HG03108 (cell line): ENCODE measurements around the gene PKN1.
"Not testable (repeated sequence)": the region's sequence is repeated elsewhere in the genome, so short reads cannot be mapped to it uniquely, and the experiment has no call there.

ENCODE experiments used
- ATAC-seq: cut with Tn5 transposase; IDR thresholded peaks from one replicate; pipeline ENCODE4 v1.9.1; 2021; ENCODE audit warnings: moderate library complexity; ENCODE audit not compliant: unreplicated experiment

Gene PKN1

DNA sequence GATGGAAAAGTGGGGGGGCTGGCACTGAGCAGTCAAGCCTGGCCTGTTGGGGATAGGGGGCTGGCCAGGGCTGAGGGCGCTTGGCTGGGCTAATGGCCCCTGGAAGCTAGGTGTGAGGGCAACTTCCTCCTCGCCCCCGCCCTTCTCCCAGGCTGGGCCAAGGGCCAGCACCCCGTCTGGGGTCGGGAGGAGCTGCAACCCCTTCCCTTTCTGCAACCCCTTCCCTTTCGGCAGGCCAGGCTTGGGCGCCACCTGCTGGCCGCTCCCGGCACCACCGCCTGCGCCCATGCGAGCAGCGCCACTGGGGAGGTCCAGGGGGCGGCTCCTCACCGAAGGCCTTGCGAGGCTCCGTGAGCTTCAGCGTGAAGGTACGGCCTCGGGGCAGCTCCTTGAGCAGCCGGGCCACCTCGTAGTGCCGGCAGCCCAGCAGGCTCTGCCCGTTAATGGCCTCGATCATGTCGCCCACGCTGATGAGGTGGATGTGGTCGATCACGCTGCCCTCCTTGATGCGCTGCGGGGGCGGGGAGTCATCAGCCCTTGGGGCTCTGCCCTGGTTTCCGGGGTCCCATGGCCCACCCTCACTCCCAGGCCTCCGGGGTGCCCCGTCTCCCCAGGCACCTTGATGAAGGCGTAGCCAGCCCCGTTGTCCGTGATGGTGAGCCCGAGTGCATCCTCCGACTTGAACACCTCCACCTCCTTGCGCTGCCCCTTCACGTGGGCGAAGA, 47.0 kb downstream of the PKN1 start:
- no peak for ATAC-seq

DNA sequence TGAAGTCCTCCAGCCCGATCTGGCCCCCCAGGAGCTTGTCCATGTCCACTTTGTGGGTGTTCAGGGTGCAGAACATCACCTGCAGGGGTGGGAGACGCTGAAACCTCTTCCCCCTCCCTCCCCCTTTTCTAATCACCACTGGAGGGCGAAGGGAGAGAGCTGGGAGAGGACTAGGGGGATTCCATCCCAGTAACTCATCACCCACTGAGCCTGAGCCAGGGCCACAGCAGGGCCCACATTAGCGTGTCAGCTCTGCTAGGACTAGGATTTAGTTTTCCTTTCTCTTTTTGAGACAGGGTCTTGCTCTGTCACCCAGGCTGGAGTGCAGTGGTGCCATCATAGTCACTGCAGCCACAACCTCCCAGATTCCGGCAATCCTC, 47.6 kb downstream of the PKN1 start:
- ATAC-seq = no peak

DNA sequence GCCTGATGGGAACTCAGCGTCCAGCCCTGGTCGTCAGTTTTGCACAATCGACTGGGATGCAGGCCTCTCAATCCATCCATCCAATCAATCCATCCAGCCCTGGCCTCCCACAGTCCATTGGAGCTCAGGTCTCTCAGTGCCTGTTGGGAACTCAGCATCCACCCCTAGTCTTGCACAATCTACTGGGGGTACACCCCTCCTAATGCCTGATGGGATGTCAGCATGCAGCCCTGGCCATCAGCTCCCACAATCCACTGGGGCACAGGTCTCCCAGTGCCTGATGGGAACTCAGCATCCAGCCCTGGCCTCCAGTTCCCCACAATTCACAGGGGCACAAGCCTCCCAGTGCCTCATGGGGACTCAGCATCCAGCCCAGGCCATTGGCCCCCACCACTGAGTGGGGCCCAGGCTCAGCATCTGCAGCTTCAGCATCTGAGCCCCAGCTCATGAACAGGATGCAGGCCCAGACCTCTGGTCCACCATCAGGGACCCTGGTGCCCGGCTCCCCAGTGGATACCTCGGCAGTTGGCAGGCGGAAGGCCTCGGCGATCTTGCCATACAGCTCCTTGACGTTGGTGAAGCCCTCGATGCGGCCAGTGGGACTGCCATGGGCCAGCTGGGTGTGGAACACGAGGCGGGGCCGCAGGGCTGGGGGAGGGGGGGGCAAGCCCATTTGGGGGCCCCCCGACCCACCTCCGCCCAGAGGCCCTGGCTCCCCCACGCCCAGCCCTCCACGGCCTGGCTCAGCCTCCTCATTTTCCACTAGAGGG, 49.3 kb downstream of the PKN1 start:
- no peak for ATAC-seq

DNA sequence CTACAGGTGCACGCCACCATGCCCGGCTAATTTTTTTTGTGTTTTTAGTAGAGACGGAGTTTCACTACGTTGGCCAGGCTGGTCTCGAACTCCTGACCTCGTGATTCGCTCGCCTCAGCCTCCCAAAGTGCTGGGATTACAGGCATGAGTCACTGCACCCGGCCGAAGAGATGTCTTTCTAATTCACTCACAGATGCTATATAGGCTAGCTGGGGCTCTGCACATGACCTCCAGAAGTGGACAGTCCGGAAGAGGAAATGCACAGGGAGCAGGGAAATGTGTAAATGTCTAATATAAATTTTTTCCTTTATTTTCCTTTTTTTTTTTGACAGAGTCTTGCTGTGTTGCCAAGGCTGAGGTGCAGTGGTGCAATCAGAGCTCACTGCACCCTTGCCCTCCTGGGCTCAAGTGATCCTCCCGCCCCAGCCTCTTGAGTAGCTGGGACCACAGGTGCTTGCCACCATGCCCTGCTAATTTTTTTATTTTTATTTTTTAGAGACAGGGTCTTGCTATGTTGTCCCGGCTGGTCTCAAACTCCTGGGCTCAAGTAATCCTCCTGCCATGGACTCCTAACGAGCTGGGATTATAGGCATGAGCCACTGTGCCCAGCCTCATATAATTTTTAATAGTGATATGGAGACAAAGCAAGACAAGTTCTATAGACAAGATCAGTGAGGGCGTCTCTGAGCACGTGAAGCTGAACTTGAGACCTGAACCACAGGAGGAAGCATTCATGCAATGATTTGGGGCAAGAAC, 54.4 kb downstream of the PKN1 start:
- no peak for ATAC-seq

DNA sequence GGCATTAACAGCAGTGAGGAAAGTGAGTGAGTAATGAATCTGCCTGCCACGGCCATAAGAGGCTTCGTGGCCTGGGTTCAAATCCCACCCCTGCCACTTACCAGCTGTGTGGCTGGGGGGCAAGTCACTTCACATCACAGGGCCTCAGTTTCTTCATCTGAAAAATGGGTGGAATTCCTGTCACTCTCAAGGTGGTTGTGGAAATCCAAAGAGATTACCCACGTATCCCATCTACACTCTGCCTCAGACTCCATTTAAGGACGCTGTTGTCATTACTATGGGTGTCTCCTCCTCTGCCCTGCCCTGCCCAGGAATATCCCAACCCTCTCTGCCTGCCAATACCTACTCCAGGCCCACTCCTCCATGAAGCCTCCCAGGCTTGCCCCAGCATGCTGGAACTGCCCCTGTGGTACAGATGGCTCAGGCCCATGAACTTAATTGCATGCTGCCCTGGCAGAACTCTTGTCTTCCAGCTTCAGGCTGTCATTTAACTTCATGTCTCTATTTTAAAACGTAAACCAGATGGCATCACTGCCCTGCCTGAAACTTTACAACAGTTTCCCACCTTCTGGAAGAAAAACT, 59.7 kb downstream of the PKN1 start:
- no peak for ATAC-seq

DNA sequence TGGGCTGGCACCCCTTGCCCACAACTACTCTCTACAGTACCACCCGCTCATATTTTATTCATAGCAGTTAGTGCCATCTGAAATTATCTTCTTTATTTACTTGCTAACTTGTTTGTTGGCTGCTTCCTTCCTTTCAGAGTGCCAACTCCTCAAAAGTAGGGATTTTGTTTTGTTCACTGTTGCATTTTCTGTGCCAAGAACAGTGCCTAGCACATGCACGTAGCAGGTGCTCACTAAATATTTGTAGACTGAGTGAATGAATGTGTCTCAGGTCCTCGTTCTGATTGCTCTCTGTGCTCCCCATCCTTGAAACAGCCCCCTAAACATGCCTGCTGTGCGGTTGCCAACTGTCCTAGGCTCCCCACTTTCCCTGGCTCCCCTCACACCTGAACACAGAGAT, 61.3 kb downstream of the PKN1 start:
- ATAC-seq = no peak

DNA sequence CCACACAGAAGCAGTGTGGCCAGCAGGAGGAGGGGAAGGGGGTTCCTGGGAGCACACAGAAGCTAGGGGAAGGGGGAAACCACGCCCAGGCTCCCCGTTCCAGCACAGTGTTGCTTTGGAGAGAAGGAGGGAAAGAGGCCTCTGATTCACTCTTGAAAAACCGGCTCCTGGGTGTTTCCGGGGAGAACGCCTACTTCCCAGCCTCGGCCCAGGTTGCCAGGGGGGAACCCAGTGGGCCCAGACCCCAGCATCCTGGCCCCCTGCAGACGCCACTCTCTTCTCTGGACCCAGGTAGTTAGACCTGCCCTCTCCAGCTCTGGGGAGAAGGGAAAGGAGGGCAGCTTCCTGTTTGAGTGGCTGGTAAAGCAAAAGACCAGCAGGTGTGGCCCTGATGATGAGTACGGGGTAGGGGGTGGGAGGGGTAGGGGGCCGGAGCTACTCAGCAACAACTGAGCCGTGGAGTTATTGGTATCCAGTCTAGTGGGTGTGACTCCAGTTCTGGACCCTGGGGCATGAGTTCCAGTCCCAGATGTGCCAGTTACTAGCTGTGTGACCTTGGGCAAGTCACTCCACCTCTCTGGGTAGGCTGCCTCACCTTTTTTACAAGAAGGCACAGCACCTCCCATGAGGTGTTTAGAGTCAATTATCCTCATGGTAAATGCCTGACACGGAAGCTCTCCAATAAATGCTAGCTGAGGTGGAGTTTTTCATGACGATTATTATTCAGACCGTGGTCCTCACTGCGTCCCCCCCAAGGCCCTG, 62.0 kb downstream of the PKN1 start:
- ATAC-seq = no peak

DNA sequence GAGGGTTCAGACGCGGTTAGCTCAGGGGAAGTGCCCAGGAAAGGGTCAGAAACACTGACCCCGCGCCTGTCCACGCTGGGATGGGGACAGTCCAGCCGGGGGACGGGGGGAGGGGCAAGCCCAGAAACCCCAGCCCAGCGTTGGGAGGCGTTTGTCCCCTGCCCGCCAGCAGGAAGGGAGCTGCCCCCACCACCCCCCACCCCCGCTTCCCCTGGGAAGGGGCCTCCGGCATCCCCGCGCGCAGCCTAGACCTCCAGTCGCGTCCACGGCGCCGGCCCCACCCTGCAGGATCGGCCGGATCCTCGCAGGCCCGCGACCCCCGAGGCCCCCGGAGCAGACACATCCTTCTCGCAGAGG, 62.5 kb downstream of the PKN1 start:
- ATAC-seq = no peak

DNA sequence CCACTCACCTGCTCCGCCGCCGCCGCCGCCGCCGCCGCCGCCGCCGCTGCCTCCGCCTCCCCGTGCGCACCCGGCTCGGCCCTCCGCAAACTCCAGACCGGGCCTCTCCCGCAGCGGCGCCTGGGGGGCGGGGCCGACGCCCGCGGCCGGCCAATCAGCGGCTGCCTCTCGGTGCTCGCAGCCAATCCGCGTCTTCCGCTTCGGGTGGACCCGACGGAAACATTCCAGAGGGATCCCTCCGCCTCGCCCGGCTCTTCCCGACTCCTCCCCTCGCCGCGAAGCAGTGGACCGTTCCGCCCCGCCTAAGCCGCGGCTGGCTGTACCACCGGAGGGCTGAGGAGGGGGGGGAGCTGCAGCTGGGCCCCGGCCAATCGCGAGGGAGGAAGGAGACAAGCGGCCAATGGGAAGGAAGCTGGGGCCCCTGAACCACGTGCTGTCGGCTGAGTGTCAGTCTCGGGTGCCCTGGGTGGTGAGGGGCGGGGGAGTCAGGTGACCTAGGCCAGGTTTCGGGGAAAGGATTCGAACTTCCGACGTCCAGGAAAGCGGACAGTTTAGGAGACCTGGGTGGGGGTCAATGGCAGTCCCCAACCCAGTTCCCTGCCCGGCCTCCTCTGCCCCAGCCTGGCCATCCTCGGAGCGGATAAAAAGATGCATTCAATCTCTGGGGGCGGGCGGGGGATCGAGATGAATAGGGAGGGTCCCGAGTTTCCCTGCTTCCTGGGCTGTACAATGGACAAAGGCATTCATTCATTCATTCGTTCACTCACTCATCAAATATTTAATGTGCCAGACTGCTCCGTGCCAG, 63.1 kb downstream of the PKN1 start, which contains the start of gene GIPC1:
Gene GIPC1, minus strand, starts transcription at position 99 of the 805 bp plus-strand sequence. CDS start 13,151 bp downstream, outside the sequence.
- ATAC-seq = no peak

DNA sequence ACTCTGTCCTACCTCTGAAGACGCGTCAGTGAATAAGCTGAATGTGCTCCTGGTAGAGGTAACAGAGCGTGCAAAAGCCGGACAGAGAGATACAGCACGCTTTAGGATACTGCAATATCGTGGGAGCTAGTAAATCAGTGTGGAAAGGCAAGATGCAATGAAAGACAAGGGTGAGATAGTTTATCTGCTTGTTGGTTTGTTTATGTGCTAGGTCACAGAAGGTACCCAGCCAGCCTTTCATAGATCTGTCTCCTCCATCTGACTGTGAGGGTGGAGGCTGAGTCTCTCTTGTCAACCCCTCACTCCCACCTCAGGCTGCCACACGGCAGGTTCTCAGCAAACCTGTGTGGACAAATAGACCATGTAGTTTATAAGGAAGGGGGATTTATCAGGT, 63.7 kb downstream of the PKN1 start:
- no peak for ATAC-seq

DNA sequence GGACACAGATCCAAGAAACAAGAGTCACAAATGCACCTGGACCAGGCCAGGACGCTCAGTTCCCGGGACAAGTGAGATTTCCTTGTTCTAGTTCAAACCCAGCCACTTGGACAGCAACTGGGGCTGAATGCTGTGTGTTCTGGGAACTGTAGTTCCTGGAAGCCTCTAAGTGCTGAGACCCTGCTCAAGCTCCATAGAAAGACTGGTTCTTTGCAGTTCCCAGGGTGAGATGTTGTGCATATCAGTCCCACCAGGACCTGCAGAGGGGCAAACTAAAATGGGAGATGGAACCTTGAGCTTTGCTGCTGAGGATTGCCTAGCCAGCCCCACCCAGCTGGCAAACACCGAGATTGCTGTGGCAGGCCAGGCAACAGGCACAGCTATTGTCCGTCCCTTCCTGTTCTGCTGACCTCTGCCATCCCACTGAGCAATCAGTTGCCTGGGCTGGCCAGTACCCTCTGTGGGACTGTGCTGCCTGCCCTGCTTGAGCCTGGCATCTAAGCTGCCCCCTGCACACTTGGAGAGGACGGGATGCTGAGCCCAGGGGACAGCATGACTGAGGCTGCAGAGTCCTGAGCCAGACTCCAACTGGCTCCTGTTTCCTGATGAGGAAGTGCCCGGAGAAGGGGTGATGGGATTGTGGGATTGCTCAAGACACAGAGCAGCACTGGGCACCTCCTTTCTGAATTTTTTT, 64.3 kb downstream of the PKN1 start:
- ATAC-seq = no peak

DNA sequence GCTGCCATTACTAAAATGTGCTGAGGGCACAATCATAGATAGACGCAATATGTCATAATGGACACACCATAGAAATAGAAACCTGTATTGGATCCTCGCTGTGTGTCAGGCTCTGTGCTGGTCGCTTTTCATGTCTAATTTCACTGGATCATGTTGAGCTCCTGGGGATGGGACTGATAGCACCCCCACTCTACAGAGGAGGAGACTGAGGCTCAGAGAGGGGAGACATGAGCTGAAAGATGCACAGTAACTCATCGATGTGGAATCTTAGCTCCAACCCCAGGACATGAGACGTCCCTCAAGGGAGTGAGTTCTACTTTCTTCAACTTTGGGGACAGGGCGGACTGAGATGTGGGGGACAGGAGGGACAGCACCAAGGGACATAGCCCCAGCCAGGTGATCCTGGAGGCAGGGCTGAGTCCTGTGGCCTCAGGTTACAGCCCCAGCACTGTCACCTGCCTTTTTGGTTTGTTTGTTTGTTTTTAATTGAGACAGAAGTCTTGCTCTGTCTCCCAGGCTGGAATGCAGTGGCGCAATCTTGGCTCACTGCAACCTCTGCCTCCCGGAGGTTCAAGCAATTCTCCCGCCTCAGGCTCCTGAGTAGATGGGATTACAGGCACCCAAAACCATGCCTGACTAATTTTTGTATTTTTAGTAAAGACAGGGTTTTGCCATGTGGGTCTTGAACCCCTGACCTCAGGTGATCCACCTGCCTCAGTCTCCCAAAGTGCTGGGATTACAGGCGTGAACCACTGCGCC, 69.4 kb downstream of the PKN1 start:
- ATAC-seq = no peak

DNA sequence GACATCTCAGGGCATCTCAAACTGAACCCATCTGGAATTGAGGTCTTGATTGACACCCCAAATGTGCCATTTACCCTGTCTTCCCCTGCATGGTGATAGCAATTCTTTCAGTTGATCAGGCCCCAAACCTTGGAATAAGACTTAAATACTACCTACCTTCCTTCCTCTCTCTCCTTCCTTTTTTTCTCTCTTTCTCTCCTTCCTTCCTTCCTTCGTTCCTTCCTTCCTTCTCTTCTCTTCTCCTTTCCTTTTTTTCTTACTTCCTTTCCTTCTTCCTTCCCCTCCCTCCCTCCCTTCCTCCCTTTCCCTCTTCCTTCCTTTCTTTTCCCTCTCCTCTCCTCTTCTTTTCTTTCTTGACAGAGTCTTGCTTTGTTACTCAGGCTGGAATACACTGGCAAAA, 70.2 kb downstream of the PKN1 start:
- ATAC-seq = no peak

DNA sequence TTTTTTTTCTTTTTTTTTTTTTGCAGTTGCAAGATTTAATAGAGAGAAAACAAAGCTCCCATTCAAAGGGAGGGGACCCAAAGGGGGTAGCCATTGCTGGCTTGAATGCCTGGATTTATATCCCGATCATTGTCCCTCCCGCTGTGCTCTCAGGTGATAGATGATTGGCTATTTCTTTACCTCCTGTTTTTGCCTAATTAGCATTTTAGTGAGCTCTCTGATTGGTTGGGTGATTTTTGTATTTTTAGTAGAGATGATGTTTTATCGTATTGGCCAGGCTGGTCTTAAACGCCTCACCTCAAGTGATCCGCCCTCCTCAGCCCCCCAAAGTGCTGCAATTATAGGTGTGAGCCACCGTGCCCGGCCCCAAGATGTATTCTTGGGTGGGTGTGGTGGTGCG, 71.5 kb downstream of the PKN1 start:
- ATAC-seq = not testable (repeated sequence)

DNA sequence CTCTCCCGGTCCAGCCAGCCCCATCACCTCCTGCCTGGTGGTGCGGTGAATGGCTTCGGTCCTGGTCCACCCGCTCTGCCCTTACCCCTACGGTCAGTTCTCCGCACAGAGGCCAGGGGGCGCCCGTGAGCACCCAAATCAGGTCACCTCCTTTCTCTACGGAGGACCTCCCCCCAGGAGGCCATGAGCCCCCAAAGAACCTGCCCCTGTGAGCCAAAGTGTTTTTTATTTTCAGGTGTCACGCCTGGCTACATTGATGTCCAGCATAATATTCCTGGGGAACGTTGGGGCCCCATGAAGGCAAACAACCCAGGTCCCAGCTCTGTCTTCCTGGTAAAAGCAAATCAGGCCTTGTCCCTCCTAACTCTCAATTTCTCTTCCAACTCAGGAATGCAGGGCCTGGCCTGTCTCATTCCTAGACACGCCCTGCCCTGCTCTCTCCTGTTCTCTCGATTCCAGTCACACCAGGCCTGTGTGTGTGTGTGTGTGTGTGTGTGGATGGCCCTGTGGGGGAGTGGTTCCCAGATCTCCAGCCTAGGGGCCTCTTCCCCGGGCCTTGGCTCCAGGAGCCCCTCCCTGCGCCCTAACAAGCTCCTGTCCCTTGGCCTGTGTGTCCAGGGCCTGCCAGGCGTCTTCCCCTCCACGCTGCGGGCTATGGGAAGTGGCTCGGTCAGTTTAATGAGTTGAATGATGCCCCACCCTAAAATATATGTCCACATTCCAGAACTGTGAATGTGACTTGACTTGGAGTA, 72.6 kb downstream of the PKN1 start:
- no peak for ATAC-seq

DNA sequence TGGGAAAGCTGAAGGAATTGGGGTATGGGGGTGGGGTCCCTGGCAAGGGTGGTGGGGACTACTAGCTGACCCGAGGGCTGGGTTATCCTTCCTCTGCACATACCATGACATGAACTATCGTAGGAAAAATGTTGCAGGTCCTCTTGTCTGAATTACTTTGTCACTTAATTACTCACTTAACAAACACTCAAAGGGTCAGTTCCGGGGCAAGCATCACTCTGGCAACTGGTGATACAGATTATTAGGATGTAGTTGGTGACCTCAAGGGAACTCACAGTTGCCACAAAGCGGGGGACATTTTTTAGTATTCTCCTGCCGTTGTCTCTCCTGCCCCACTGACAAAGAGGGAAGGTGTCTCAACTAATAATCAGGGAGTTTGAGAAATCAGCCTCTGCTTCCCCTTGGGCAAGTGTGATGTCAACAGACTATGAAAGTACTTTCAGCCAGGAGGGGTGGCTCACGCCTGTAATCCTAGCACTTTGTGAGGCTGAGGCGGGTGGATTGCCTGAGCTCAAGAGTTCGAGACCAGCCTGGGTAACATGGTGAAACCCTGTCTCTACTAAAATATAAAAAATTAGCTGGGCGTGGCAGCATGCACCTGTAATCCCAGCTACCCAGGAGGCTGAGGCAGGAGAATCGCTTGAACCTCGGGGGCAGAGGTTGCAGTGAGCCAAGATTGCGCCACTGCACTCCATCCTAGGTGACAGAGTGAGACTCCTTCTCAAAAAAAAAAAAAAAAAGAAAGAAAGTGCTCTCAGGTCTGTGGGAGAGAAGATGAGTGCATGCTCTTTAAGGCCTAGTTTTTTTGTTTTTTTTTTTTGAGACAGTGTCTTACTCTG, 74.8 kb downstream of the PKN1 start:
- ATAC-seq = no peak
